Measurements from ENCODE around the gene RASGEF1C. TPM values are rescaled to one million over a fixed set of nuclear protein-coding genes. Genes with fewer than 3 reads are reported as not detected.

Gene RASGEF1C
- total and polyA plus RNA-seq, 10 donors, result 0.06 to 1.1 (median 0.21) TPM; not detected in 6

GRCh38 chr5:180156141-180156540 is 52.9 kb downstream of the RASGEF1C start:
- no peak overlapping the region for H3K4me3 ChIP-seq
- H3K36me3 ChIP-seq, result no peaks in the 10 kb centered on the region
- H3K27me3 ChIP-seq (replicated peaks in 1 of 7), result peaks cover 0 to 23% (median 0%) of the 10 kb centered on the region in 7 donors
- H3K4me1 ChIP-seq, result peaks cover 0 to 7% (median 0%) of the 10 kb centered on the region in 6 donors
- DNase-seq, result no peak
- 89 to 96% (median 93%) methylated on average over 10 of the region's 10 CpGs for WGBS, 5 donors
- intact Hi-C loops (cut with DNase I; ENCODE audit: low total_unique reads), result no loop called here
- no peak overlapping the region for H3K27ac ChIP-seq
- TF ChIP-seq CTCF (IDR thresholded peaks at IDR 0.05 in 8 of 11, conservative IDR thresholded peaks at IDR 0.05 in 3 of 11) (no peak), POLR2A (IDR thresholded peaks at IDR 0.05) (no peak), POLR2AphosphoS5 (IDR thresholded peaks at IDR 0.05) (no peak)
- H3K9me3 ChIP-seq, result peaks cover 0 to 10% (median 0%) of the 10 kb centered on the region in 8 donors

- intact Hi-C loops (cut with DNase I; ENCODE audit: low total_unique reads), result no loop called here
- Histone ChIP-seq H3K27me3 (replicated peaks in 1 of 7) (peaks cover 0 to 20% (median 0%) of the 10 kb centered on the region in 7 donors), H3K27ac (no peak overlapping the region), H3K4me3 (no peak overlapping the region), H3K36me3 (no peaks in the 10 kb centered on the region), H3K4me1 (no peaks in the 10 kb centered on the region), H3K9me3 (peaks cover 0 to 10% (median 0%) of the 10 kb centered on the region in 8 donors)
- no peak for TF ChIP-seq POLR2AphosphoS5 (IDR thresholded peaks at IDR 0.05)
- TF ChIP-seq CTCF (IDR thresholded peaks at IDR 0.05 in 8 of 11, conservative IDR thresholded peaks at IDR 0.05 in 3 of 11), result no peak
- no peak for TF ChIP-seq POLR2A (IDR thresholded peaks at IDR 0.05)
- 55 to 70% (median 66%) methylated on average over 15 to 17 of the region's 17 CpGs for WGBS, 5 donors
- no peak for DNase-seq
These were observed 53.6 kb downstream of the RASGEF1C start for GRCh38 chr5:180155365-180155926.

GRCh38 chr5:180154821-180155364 is 54.1 kb downstream of the RASGEF1C start:
- Histone ChIP-seq H3K4me3 (no peak overlapping the region), H3K27ac (no peak overlapping the region), H3K4me1 (no peaks in the 10 kb centered on the region), H3K27me3 (replicated peaks in 1 of 7) (peaks cover 0 to 15% (median 0%) of the 10 kb centered on the region in 7 donors), H3K36me3 (no peaks in the 10 kb centered on the region), H3K9me3 (peaks cover 0 to 15% (median 3%) of the 10 kb centered on the region in 8 donors)
- TF ChIP-seq CTCF (IDR thresholded peaks at IDR 0.05 in 8 of 11, conservative IDR thresholded peaks at IDR 0.05 in 3 of 11), result no peak
- TF ChIP-seq POLR2A (IDR thresholded peaks at IDR 0.05), result no peak
- intact Hi-C loops (cut with DNase I; ENCODE audit: low total_unique reads), result no loop called here
- 87 to 98% (median 96%) methylated on average over 5 of the region's 5 CpGs for WGBS, 5 donors
- DNase-seq, result no peak

DNA sequence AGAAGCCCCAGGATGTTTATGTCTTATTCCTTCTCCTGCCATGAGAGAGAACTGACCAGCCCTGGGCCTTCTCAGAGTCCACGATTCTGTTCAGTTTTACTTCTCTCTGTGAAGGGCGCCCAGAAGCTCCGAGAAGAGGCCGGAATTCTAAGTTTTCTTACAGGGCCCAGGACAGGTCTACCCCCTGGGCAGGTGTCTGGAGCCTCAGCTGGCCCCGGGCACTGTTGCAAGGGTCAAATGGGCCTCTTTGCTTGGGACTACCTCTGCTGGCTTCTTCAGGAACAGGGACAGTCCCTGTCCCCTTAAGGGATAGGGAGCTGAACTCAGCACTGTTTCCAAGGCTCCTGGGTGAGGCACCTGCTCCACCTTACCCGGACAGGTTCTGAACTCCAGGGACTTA is 55.0 kb downstream of the RASGEF1C start:
- no peaks in the 10 kb centered on the region for H3K4me1 ChIP-seq
- DNase-seq, result no peak
- peaks cover 0 to 24% (median 12%) of the 10 kb centered on the region in 8 donors for H3K9me3 ChIP-seq
- 60 to 84% (median 80%) methylated on average over 4 to 6 of the region's 6 CpGs for WGBS, 5 donors
- TF ChIP-seq CTCF (IDR thresholded peaks at IDR 0.05 in 8 of 11, conservative IDR thresholded peaks at IDR 0.05 in 3 of 11) (no peak), POLR2AphosphoS5 (IDR thresholded peaks at IDR 0.05) (no peak), POLR2A (IDR thresholded peaks at IDR 0.05) (no peak)
- intact Hi-C loops (cut with DNase I; ENCODE audit: low total_unique reads), result no loop called here
- H3K27ac ChIP-seq, result no peak overlapping the region
- peaks cover 0 to 12% (median 0%) of the 10 kb centered on the region in 7 donors for H3K27me3 ChIP-seq (replicated peaks in 1 of 7)
- no peak overlapping the region for H3K4me3 ChIP-seq
- H3K36me3 ChIP-seq, result no peaks in the 10 kb centered on the region
